GM06990 (cell line): ENCODE measurements around the gene EMILIN2.

Experiments
- DNase-seq: peaks from one replicate; pipeline ENCODE4 v3.0.0-alpha.2; 2011; ENCODE audit not compliant: insufficient read length; ENCODE audit errors: extremely low read depth
- H3K27me3 ChIP-seq: replicated peaks from 2 replicates; pipeline ENCODE4 v1.6.0; 2011; ENCODE audit warnings: low read length; ENCODE audit not compliant: control insufficient read depth, insufficient read depth
- H3K36me3 ChIP-seq: 2 replicates; pipeline ENCODE4 v1.5.1; 2011; ENCODE audit warnings: low read length; ENCODE audit not compliant: control insufficient read depth, insufficient read depth
- H3K4me3 ChIP-seq: replicated peaks from 2 replicates; pipeline ENCODE4 v1.5.1; 2011; ENCODE audit warnings: low read depth, mild to moderate bottlenecking, control low read depth, low read length
- CTCF ChIP-seq: IDR thresholded peaks from 2 replicates; pipeline ENCODE4 v1.5.1; 2011; ENCODE audit warnings: low read length, control low read depth, mild to moderate bottlenecking, inconsistent platforms; ENCODE audit not compliant: insufficient read depth, poor library complexity, severe bottlenecking

The EMILIN2 gene

GRCh38 chr18:2916184-2916583 is 69.4 kb downstream of the EMILIN2 start:
- H3K36me3 ChIP-seq, result peaks cover 25% of the 10 kb centered on the region
- H3K4me3 ChIP-seq, result no peak overlapping the region
- no peak for DNase-seq
- H3K27me3 ChIP-seq, result no peaks in the 10 kb centered on the region
- TF ChIP-seq CTCF, result no peak

GRCh38 chr18:2917259-2918047 is 70.6 kb downstream of the EMILIN2 start:
- TF ChIP-seq CTCF, result no peak
- Histone ChIP-seq H3K36me3 (peaks cover 25% of the 10 kb centered on the region), H3K4me3 (no peak overlapping the region), H3K27me3 (no peaks in the 10 kb centered on the region)
- DNase-seq, result no peak

GRCh38 chr18:2918761-2919550 is 72.2 kb downstream of the EMILIN2 start:
- H3K36me3 ChIP-seq, result peaks cover 21% of the 10 kb centered on the region

GRCh38 chr18:2919600-2919999 is 72.8 kb downstream of the EMILIN2 start:
- no peaks in the 10 kb centered on the region for H3K27me3 ChIP-seq
- peaks cover 20% of the 10 kb centered on the region for H3K36me3 ChIP-seq
- no peak for TF ChIP-seq CTCF
- no peak overlapping the region for H3K4me3 ChIP-seq
- DNase-seq, result no peak

More at GRCh38 chr18:2918761-2919550, 72.2 kb downstream of the EMILIN2 start:
- Histone ChIP-seq H3K4me3 (no peak overlapping the region), H3K27me3 (no peaks in the 10 kb centered on the region)
- DNase-seq, result no peak
- no peak for TF ChIP-seq CTCF

GRCh38 chr18:2920027-2920426 is 73.2 kb downstream of the EMILIN2 start:
- Histone ChIP-seq H3K36me3 (peaks cover 23% of the 10 kb centered on the region), H3K4me3 (no peak overlapping the region), H3K27me3 (no peaks in the 10 kb centered on the region)
- DNase-seq, result no peak
- no peak for TF ChIP-seq CTCF
